Right lobe of liver (tissue), 6 donors: ENCODE results near the gene IRX2. TPM values are rescaled to one million over a fixed set of nuclear protein-coding genes. Genes with fewer than 3 reads are reported as not detected.

ENCODE experiments used
- ATAC-seq, 4 donors: fragments of 200-7000 bp; cut with Tn5 transposase; one replicate each; pipeline ENCODE4 v1.9.1; 2020; ENCODE audit warnings: mild to moderate bottlenecking in 4 of 4, moderate library complexity in 4 of 4
- DNase-seq, 3 donors: peaks; one replicate each; pipeline ENCODE4 v3.0.0-alpha.2; 2020
- H3K27ac ChIP-seq, 3 donors: fragments of 200-600 bp; one replicate each; pipeline ENCODE4 v1.8.0; 2022
- H3K27me3 ChIP-seq, 2 donors: fragments of 200-600 bp; one replicate each; pipeline ENCODE4 v1.8.0; 2022
- H3K36me3 ChIP-seq, 4 donors: fragments of 200-600 bp; sonication (generic) in 1 of 4; one replicate each; pipeline versions ENCODE4 v1.5.1 to v1.8.0; 2017 to 2022; ENCODE audit warnings: control low read depth in 1 of 4
- H3K4me1 ChIP-seq, 4 donors: fragments of 200-600 bp; sonication (generic) in 1 of 4; one replicate each; pipeline versions ENCODE4 v1.5.1 to v1.8.0; 2017 to 2022; ENCODE audit warnings: control low read depth in 1 of 4
- H3K4me3 ChIP-seq, 3 donors: fragments of 200-600 bp; one replicate each; pipeline ENCODE4 v1.8.0; 2022
- H3K9me3 ChIP-seq, 4 donors: fragments of 200-600 bp; sonication (generic) in 1 of 4; one replicate each; pipeline versions ENCODE4 v1.5.1 to v1.8.0; 2017 to 2022; ENCODE audit warnings: control low read depth in 1 of 4
- CTCF ChIP-seq, 4 donors: fragments of 200-600 bp in 3 of 4; fragments of 450-650 bp in 1 of 4; IDR thresholded peaks; one replicate each; pipeline versions ENCODE4 v1.5.1 to v1.8.0; 2016 to 2022; ENCODE audit warnings: antibody characterized with exemption in 4 of 4, mild to moderate bottlenecking in 2 of 4
- POLR2A ChIP-seq: fragments of 450-650 bp; IDR thresholded peaks from one replicate; pipeline ENCODE4 v1.6.1; 2017; ENCODE audit warnings: antibody characterized with exemption, mild to moderate bottlenecking
- WGBS: methylation state at CpG from one replicate; pipeline ENCODE4 v1.1.6; 2018; ENCODE audit warnings: low coverage, low lambda C conversion rate; ENCODE audit not compliant: insufficient coverage; ENCODE audit errors: missing lambda C conversion rate; 5-methylcytosine and 5-hydroxymethylcytosine counted together
- intact Hi-C, 2 donors: fragments of 100-400 bp; cut with DNase I; formaldehyde crosslinking; loops; one replicate each; pipeline versions ENCODE4 v1.11.2 to v1.14.1; 2022
- total RNA-seq, 6 experiments: library from RNA; depleted of rRNA in 2 of 6; stranded (reverse); fragments of >200 nt in 2 of 6; fragmentation: NEBNext Ultra II Directional in 3 of 6; extraction: Animal tissue kit (Norgen Biotek cat#: 25700) in 3 of 6; gene quantifications; one replicate each; pipeline versions ENCODE4 v1.1.0 to v1.2.4, GENCODE V29; 2016 to 2023
- donor health status: DM: no; HTN: yes; CAD: no.
- donor health status: DM: no; HTN: no; CAD: no.
- donor health status: DM: no; HTN: no; CAD: no.
- donor health status: DM: no; HTN: yes; CAD: no.
- donor health status: DM: no; HTN: yes; CAD: no.

IRX2 gene
- total RNA-seq, 6 experiments from 2014 or later, result not detected

- H3K4me1 ChIP-seq, result no peaks in the 10 kb centered on the region
- peaks cover 0 to 11% of the 10 kb centered on the region in 2 donors for H3K27me3 ChIP-seq
- ATAC-seq (no peak), DNase-seq (no peak)
- H3K4me3 ChIP-seq, result no peak overlapping the region
- intact Hi-C loops, result no loop called here
- H3K36me3 ChIP-seq, result no peaks in the 10 kb centered on the region
- no peaks in the 10 kb centered on the region for H3K9me3 ChIP-seq
- no peak for TF ChIP-seq POLR2A
- no peak for TF ChIP-seq CTCF (IDR thresholded peaks at IDR 0.05)
- WGBS, result 57% methylated on average over 6 of the region's 6 CpGs
- H3K27ac ChIP-seq, result no peak overlapping the region
Measured at GRCh38 chr5:2773327-2773726, 21.9 kb upstream of the IRX2 start.

- DNase-seq, result no peak
- ATAC-seq, result no peak
- peaks cover 0 to 9% of the 10 kb centered on the region in 2 donors for H3K27me3 ChIP-seq
- no peak for TF ChIP-seq CTCF (IDR thresholded peaks at IDR 0.05)
- no peak for TF ChIP-seq POLR2A
- no peak overlapping the region for H3K4me3 ChIP-seq
- H3K4me1 ChIP-seq, result no peaks in the 10 kb centered on the region
- intact Hi-C loops, result no loop called here
- 48% methylated on average over 5 of the region's 6 CpGs for WGBS
- H3K36me3 ChIP-seq, result no peaks in the 10 kb centered on the region
- H3K27ac ChIP-seq, result no peak overlapping the region
- H3K9me3 ChIP-seq, result no peaks in the 10 kb centered on the region
Measured at GRCh38 chr5:2767089-2767488, 15.6 kb upstream of the IRX2 start.

- peaks cover 0 to 9% of the 10 kb centered on the region in 2 donors for H3K27me3 ChIP-seq
- no peak overlapping the region for H3K27ac ChIP-seq
- no peaks in the 10 kb centered on the region for H3K4me1 ChIP-seq
- H3K9me3 ChIP-seq, result no peaks in the 10 kb centered on the region
- ATAC-seq (no peak), DNase-seq (no peak)
- TF ChIP-seq CTCF (IDR thresholded peaks at IDR 0.05), result no peak
- no peak for TF ChIP-seq POLR2A
- intact Hi-C loops, result no loop called here
- no peaks in the 10 kb centered on the region for H3K36me3 ChIP-seq
- H3K4me3 ChIP-seq, result no peak overlapping the region
- WGBS, result 64% methylated on average over 9 of the region's 15 CpGs
Measured at GRCh38 chr5:2764581-2764980, 13.1 kb upstream of the IRX2 start.

GRCh38 chr5:2763533-2763794 lies 12.0 kb upstream of the IRX2 start:
- Histone ChIP-seq H3K27ac (no peak overlapping the region), H3K4me1 (no peaks in the 10 kb centered on the region), H3K27me3 (peaks cover 0 to under 1% of the 10 kb centered on the region in 2 donors), H3K4me3 (no peak overlapping the region), H3K9me3 (no peaks in the 10 kb centered on the region), H3K36me3 (no peaks in the 10 kb centered on the region)
- DNase-seq (no peak), ATAC-seq (no peak)
- intact Hi-C loops, result no loop called here
- TF ChIP-seq POLR2A, result no peak
- TF ChIP-seq CTCF (IDR thresholded peaks at IDR 0.05), result no peak
- WGBS, result 68% methylated on average over 3 of the region's 4 CpGs
